ENCODE measurements around the gene ACVR1B. TPM values are rescaled to one million over a fixed set of nuclear protein-coding genes. Genes with fewer than 3 reads are reported as not detected.

ACVR1B gene
- total RNA-seq, result 9.3 TPM
- long read RNA-seq, partial matches to known transcripts, result 0 of 7 reads
- long read RNA-seq, other reads (novel, unspliced or antisense), result 7 of 7 reads

DNA sequence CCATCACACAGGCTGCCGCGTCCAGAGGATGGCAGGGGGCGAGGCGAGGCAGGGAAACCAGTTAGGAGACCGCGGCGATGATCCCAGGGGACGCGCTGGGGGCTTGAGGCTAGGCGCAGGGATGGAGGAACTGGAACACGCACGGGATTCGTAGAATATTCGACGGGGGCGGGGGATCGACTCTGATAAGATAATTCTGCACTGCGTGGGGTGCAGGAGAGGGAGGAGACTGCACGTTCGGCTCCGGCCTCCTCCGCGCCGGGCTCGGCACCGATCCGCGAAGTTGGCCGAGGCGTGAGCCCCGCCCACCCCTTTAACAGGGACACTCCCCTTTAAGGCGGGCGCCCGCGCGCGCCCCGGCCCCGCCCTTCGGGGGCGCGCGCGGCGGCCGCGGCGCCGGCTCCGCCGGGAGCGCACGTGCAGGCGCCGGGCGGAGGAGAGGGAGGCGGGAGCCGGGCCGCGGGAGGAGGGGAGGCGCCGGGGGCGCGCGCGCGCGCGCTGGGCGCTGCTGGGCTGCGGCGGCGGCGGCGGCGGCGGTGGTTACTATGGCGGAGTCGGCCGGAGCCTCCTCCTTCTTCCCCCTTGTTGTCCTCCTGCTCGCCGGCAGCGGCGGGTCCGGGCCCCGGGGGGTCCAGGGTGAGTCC lies at the start of gene ACVR1B:
Gene ACVR1B, plus strand, starts transcription at position 501 of the 644 bp plus-strand sequence. Its CDS starts 45 bp downstream, at position 546.
- intact Hi-C loops (cut with DNase I), result no loop called here
- DNase-seq (ENCODE audit: low spot score), result peak; percentile 95

DNA sequence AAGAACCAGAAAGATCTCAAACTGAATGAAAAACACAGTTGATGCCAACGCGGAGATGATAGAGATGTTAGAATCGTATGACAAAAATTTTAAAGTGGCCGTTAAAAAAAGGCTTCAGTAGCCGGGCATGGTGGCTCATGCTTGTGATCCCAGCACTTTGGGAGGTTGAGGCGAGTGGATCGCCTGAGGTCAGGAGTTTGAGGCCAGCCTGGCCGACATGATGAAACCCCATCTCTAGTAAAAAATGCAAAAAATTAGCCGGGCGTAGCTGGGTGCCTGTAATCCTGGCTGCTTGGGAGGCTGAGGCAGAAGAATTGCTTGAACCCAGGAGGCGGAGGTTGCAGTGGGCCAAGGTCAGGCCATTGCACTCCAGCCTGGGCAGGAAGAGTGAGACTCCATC lies 49.6 kb upstream of the ACVR1B start:
- no peak for DNase-seq (ENCODE audit: low spot score)
- intact Hi-C loops (cut with DNase I), result no loop called here

DNA sequence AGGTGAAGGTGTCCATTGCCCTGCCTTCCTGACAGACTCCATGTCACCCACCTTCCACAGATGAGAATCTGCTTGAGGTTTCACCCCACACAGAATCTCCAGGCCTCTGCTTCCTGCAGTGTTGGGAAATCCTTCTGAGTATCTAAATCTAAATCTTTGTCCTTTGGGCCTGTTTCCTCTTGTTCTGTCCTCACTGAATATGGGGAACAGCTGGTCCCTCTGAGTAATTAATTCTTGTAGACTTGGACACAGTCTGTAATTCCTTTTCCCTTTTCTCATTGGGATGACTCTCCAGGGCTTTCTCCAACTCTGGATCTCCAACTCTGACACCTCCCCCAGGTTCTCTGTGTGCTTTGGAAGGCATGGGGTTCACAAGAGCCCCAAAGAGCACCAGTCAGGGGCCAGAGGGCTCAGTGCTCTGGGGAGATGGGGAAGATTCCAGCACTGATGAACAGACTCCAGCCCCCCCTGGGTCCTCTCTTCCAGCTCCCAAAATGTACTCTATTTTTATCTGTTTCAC lies 46.5 kb upstream of the ACVR1B start:
- intact Hi-C loops (cut with DNase I), result no loop called here
- peak; percentile 72 for DNase-seq (ENCODE audit: low spot score)

DNA sequence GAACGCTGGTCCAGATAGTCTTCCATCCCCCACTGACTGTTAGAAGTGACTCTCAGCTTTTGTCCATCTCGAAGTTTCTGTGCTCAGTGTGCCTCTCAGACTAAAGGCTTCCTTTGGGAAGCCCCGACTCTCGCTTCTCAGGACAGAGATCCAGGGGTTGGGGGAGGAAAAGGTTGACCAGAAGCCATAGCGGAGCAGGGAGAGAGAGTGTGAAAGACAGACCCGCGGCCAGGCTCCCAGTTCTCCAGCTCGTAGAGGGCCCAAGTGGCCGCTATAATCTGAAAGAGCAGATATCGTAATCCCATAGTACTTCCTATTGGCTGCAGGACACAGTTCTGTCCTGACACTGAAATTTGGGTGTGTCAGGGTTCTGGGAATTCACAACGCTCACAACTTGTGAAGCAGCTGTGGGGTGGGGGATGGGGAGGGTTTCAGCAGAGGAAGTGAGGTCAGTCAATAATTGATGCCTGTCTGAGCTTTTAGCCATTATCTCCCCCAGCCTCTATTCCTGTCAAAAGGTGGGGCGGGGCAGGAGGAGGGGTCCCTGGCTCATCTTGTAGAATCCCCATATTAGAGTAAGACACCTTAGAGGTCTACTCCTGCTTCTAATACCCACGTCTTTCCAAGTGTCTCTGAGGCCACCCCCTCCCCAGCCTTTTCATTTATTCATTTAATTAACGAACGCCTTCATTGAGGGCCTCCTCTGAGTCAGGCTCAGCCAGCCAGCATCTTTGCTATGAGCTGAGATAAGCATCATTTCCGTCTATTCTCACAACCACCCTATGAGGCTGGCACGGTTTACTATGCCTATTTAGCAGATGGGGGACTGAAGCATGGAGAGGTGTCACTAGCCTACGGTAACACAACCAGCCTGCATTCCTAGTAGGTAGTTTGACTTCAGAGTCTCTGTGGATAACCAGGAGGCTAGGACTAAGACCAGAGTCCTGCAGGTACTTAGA lies 45.7 kb upstream of the ACVR1B start:
- intact Hi-C loops (cut with DNase I), result no loop called here
- no peak for DNase-seq (ENCODE audit: low spot score)

DNA sequence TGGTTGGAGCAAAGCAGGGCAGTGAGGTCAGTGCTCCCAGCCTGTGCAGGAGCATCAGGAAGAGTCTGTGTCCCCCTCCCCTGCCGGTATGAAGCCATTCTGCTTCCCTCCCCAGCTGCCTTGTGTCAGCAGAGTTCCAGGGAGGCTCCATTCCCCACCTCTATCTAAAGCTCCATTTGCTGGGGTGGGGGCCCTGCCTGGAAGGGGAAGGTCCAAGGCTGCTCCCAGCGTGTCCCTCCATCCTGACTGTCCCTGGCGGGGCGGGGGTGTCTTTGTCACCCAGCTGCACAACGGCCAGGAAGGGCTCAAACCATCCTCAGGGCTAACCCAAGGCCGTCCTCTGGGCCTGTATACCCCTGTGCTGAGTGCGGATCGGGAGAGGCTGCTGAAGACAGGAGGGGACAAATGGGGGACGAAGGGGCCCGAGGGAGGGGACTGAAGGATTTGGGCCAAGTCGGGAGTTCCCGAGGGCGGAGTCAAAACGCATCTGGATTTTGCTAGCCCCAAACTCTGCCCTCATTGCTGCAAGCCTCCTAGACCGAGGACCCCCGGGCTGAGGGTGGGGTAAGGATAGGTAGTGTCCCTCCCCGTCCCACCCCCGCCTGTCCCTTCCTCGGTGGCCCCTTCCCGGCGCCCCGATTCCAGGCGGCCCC lies 44.9 kb upstream of the ACVR1B start:
- intact Hi-C loops (cut with DNase I), result no loop called here
- no peak for DNase-seq (ENCODE audit: low spot score)

DNA sequence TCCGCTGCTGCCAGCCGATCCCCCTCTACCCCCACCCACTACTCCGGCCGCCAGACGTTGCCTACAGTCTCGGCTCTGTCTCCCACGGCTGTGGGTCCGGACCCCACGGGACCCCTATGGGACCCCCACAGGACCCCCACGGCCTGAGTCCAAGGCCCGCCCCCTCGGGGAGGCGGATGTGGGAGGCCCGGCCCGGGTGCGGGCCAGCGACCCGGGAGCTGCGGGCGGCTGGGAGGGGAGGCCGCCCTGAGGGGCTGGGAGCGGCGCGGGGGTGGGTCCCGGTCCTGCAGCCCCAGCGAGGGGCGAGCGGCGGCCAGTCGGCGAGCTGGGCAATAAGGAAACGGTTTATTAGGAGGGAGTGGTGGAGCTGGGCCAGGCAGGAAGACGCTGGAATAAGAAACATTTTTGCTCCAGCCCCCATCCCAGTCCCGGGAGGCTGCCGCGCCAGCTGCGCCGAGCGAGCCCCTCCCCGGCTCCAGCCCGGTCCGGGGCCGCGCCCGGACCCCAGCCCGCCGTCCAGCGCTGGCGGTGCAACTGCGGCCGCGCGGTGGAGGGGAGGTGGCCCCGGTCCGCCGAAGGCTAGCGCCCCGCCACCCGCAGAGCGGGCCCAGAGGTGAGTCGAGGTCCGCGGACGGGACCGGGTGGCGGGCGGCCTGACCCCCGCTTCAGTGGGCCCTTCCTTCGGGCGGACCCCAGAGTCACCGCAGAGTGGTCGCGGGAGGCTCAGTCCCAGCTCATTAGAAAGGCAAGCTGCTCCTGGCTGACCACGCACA lies 44.2 kb upstream of the ACVR1B start, which contains the start of gene ACVRL1:
Gene ACVRL1, plus strand, starts transcription at position 422 of the 773 bp plus-strand sequence. CDS start 4,971 bp downstream, outside the sequence.
- no peak for DNase-seq (ENCODE audit: low spot score)
- intact Hi-C loops (cut with DNase I), result no loop called here

DNA sequence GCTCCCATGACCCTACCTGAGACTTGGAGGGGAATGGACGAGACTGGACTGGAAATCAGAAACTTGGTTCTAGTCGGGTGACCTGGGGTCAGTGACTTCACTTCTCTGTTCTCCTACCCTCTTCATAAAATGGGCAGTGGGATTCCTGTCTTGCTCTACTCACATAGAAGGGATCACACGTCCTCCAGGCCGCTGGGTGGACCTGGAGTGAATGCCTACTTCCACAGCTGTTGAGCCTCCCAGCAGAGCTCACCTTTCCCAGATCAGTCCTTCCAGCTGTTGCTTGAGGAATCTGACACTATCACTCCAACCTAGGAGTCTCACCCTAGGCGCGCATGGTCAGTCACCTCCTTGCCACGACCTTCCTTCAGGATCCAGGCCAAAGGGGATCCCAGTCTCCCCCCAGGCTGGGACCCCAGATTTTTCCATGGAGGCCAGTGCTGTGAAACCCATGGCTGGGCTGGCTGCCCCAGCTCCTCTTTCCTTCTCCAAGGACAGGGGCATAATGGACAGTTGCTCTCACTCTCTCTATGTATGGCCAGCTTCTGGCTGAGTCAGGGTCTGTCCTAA lies 43.6 kb upstream of the ACVR1B start:
- intact Hi-C loops (cut with DNase I), result no loop called here
- no peak for DNase-seq (ENCODE audit: low spot score)

DNA sequence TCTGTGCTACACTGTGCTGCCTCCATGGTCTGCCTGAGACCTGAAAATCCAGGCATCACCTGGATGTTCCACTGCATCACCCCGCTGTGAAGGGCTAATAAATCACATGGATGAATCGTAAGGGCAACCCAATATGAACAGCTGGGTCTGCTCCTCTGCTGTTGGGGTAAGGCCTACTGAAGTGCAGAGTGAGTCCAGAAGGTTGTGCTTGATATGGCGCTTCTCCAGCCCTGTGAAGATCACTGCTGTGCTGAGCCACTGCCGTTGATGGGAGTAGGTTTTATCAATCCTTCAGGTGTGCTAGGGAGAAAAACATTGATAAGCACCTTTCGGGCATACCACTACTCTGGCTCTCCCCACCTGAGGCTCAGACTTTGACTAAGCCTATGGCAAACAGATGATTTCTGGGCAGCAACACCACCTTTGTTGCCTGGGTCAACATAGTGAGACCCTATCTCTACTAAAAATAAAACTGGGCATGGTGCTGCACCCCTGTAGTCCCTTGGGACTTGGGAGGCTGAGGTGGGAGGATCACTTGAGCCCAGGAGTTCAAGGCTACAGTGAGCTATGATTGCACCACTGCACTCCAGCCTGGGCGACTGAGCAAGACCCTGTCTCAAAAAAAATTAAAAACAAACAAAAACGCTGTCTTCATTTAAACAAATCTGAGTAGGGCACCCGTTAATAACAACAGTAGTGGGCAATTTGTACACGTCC lies 42.5 kb upstream of the ACVR1B start:
- no peak for DNase-seq (ENCODE audit: low spot score)
- intact Hi-C loops (cut with DNase I), result no loop called here

DNA sequence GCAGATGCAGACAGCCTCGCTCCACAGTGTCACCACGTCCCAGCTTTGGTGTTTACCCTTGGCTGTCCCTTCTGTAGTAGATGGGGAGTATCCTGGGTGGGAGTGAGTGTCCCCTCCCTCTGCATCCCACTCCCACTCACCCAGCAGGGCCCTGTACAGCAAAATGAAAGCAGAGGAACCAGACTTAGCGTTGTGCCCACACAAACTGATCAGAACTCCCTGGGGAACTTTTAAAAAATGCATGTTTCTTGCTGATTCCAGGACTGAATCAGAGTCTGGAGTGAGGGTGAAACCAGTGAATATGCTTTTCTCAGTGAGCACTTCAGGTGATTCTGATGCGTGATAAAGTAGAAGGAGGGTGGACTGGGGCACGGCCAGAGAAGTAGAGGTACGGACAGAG lies 41.3 kb upstream of the ACVR1B start:
- intact Hi-C loops (cut with DNase I), result no loop called here
- DNase-seq (ENCODE audit: low spot score), result peak; percentile 44

DNA sequence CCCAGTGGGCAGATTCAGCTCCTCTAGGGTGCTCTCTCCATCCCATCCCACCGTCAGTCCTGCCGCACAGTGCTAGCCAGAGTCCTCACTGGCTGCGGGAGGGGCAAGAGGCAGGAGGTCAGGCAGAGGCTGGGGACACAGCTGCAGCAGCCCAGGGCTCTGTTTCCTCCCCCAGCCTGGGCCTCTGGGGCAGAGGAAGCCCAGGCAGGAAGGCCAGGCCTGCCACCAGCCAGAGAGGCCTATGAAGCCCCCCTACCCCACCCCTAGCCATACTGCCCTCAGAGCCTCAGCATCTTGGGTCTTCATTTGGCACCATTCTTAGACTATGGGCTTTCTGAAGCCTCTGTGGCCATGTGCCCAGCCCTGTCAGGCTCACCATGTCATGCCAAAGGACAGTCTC lies 40.8 kb upstream of the ACVR1B start:
- no peak for DNase-seq (ENCODE audit: low spot score)
- intact Hi-C loops (cut with DNase I), result no loop called here

DNA sequence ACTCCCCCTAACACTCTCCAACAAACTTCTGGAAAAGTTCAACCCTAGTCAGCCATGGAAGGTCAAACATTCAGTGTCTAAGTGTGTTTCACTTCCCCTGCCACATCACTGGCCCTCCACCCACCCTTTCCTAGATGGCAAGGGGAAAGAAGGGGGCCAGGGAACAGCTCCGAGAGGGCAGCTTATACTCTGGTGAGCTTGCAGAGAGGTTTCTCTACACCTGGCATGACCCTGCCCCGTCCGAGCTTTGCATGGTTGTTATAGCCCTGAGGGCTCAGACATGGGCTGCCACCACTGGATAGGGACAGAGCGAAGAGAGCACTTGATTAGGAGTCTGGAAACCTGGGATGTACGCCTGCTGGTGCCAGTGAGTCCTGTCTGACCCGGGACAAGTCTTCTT lies 40.2 kb upstream of the ACVR1B start:
- DNase-seq (ENCODE audit: low spot score), result no peak
- intact Hi-C loops (cut with DNase I), result no loop called here

DNA sequence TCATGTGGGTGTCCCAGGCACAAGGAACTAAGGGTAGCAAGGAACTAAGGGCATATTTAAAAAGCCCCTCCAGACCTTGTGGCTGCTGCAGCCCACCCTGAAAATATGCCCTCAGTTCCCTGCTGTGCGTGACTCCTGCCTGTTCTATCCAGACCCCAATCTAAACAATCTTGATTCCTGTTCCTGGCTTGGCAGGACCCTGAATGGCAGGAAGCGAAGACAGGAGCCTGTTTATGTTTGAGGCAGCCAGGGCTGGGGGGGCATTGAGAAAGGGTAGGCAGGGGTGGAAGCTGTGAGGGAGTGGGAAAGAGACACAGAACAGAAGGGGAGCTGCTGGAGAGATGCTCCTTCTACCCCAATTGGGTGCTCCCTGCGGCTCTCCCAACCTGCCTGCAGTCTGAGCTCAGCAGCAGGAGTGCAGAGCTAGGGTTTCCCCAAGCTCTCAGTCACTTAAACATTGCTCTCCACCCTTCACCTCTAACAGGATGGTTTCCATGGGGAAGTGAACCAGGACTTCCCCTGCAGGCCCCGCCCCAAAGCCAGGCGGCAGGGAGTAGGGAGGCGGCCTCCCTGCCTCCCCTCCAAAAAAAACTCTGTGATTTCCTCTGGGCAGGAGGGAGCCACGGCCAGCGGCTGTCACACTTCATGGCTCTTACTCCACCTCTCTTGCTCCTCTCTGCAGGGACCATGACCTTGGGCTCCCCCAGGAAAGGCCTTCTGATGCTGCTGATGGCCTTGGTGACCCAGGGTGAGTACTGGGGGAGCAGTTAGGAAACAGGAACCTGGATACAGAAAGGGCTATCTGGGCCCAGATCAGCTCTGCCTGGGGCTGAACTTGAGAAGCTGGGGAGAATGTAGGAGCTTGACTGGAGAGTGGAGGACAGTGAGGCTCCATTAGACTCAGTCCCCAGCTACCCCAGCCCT lies 39.4 kb upstream of the ACVR1B start:
- DNase-seq (ENCODE audit: low spot score), result no peak
- intact Hi-C loops (cut with DNase I), result no loop called here

DNA sequence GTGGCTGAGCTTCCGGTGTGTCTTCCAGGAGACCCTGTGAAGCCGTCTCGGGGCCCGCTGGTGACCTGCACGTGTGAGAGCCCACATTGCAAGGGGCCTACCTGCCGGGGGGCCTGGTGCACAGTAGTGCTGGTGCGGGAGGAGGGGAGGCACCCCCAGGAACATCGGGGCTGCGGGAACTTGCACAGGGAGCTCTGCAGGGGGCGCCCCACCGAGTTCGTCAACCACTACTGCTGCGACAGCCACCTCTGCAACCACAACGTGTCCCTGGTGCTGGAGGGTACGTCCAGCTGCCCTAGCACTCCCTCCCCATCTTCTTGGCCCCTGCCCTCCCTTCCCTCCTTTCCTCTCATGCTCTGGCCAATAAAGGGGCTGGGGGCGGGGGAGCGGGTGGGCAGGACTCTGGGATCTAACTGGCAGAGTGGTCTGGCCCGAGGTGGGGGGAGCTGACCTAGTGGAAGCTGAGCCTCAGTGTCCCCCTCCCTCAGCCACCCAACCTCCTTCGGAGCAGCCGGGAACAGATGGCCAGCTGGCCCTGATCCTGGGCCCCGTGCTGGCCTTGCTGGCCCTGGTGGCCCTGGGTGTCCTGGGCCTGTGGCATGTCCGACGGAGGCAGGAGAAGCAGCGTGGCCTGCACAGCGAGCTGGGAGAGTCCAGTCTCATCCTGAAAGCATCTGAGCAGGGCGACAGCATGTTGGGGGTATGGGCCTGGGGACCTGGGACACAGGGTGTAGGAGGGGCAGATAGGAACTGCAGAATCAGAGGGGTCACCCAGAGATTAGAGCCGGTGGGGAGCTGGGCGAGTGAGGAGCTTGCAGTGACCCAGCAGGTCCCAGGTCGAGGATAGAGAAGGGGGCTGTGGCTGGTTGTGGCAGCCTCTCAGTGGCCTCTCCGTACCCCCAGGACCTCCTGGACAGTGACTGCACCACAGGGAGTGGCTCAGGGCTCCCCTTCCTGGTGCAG lies 38.1 kb upstream of the ACVR1B start:
- DNase-seq (ENCODE audit: low spot score), result peak; percentile 74
- intact Hi-C loops (cut with DNase I), result no loop called here

DNA sequence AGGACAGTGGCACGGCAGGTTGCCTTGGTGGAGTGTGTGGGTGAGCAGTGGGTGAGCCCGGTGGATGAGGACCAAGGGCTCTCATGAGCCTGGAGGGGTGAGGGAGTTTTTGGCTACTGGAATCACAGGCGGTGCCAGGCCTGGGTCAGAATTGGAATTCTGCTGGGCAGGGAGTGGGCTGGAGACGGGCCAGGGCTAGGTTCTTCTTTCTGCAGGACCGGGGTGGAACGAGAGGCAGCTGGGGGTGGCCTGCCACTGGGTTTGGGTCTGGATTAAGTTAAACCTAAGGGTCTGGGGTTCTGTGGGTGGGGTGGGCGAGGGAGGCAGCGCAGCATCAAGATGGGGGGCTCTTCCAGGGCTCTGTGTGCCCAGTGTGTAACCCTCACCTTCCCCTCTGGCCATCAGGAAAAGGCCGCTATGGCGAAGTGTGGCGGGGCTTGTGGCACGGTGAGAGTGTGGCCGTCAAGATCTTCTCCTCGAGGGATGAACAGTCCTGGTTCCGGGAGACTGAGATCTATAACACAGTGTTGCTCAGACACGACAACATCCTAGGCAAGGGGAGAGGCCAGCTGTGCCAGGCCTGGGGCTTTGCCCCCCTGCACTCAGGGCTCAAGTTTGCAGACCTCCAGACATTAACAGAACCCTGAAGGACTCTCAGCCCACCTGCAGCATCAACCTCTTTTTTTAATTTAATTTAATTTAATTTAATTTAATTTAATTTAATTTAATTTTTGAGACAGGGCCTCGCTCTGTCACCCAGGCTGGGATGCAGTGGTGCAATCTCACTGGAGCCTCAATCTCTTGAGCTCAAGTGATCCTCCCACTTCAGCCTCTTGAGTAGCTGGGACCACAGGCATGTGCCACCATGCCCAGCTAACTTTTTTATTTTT lies 37.2 kb upstream of the ACVR1B start:
- intact Hi-C loops (cut with DNase I), result no loop called here
- peak; percentile 75 for DNase-seq (ENCODE audit: low spot score)

DNA sequence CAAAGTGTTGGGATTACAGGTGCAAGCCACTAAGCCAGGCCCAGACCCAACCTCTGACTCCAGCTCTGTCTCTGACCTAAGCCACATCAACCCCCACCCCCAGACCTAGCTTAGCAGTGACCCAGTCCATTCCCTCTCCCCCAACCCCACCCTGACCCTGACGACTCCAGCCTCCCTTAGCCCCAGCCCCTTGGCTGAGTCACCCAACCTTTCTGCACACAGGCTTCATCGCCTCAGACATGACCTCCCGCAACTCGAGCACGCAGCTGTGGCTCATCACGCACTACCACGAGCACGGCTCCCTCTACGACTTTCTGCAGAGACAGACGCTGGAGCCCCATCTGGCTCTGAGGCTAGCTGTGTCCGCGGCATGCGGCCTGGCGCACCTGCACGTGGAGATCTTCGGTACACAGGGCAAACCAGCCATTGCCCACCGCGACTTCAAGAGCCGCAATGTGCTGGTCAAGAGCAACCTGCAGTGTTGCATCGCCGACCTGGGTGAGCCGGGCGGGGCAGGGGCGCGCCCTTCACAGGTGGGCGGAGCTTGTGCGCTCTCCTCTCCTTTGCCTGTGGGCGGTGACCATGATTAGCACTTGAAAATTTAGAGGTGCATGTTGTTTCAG lies 36.4 kb upstream of the ACVR1B start:
- DNase-seq (ENCODE audit: low spot score), result peak; percentile 73
- intact Hi-C loops (cut with DNase I), result no loop called here

Data from cardiac septum (tissue), 1 donor.